Measurements from ENCODE around the gene SLC35D1.
A peak's percentile ranks its signal among the peaks of the same experiment; 100 is the strongest.

Gene SLC35D1

DNA sequence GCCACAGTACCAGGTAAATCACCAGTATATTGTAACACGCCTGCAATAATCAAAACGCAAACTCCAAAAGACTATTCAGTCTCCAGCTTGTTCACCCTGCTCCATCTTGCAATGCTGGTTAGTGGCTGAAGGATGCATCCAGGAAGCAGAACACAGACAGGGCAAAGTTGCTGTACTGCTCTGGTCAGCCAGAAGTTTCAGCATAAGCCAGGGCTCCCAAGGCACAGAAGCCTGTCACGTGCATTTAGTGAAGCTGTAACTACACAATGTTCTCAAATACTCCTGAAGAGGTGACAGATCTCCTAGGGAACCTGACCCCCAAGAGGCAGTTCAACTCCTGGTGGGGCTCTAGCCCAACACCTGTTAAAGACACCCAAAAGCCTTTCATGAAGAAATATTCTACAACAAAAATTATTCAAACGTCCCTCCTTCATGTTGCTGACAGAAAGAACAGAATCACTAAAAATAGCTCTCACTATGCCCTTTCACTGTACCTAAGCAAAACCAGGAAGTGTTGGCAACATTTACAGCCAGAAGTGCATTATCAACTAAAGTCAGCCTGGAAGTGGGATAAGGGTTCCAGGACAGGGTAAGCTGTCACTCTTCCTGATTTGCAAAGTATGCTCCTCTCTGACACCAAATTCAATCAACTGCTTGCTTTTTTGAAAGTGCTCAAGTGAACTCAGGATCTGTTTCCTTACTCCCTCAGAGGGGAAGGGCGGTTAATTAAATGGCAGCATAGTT lies 52.1 kb downstream of the SLC35D1 start:
- TF ChIP-seq, protein P1, sequence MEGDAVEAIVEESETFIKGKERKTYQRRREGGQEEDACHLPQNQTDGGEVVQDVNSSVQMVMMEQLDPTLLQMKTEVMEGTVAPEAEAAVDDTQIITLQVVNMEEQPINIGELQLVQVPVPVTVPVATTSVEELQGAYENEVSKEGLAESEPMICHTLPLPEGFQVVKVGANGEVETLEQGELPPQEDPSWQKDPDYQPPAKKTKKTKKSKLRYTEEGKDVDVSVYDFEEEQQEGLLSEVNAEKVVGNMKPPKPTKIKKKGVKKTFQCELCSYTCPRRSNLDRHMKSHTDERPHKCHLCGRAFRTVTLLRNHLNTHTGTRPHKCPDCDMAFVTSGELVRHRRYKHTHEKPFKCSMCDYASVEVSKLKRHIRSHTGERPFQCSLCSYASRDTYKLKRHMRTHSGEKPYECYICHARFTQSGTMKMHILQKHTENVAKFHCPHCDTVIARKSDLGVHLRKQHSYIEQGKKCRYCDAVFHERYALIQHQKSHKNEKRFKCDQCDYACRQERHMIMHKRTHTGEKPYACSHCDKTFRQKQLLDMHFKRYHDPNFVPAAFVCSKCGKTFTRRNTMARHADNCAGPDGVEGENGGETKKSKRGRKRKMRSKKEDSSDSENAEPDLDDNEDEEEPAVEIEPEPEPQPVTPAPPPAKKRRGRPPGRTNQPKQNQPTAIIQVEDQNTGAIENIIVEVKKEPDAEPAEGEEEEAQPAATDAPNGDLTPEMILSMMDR (IDR thresholded peaks at IDR 0.05) = no peak

DNA sequence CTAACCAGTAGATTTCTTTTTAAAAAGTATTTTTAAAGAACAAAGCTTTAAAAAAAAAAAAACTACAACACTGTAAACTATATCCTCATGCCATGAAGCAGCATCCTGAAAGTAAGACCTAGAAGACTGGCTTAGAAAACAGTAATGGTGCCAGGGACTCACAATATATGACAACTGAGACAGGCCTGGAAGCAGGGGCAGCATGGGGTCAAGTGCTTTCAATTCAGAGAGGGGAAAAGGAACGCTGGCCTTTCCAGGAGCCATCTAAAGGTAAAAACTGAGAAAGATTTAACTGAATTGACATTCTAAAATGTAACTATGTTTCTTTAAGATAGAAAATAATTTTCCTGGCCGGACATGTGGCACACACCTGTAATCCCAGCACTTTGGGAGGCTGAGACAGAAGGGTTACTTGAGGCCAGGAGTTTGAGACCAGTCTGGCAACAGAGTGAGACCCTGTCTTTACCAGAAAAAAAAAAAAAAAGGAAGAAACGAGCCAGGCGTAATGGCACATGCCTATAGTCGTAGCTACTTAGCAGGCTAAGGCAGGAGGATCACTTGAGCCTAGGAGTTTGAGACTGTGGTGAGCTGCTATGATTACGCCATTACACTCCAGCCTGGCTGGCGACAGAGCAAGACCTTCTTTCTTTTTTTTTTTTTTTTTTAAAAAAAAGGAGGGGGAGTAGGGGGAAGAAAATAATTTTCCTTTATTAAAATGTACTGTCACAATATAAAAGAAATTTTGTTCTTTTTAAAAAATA lies 54.1 kb downstream of the SLC35D1 start:
- TF ChIP-seq, protein P1 (IDR thresholded peaks at IDR 0.05) = no peak

DNA sequence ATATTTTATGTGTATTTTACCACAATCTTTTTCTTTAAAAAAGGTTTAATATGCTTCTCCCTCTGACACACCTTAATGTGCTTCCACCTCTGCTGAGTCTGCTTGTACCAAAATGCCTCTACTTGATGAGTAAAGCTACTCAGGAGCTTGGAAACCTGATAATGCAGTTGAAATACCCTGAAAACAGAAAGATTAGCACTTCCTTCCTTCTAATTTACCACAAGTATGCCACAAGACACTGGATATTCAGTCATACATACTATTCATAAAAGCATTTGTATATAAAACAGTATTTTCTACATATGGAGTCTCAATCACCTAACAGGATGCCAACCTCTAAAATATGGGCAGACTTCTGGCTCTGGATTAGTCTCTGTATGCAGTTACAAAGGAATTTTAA lies 55.0 kb downstream of the SLC35D1 start:
- TF ChIP-seq, protein P1 (IDR thresholded peaks at IDR 0.05) = no peak

DNA sequence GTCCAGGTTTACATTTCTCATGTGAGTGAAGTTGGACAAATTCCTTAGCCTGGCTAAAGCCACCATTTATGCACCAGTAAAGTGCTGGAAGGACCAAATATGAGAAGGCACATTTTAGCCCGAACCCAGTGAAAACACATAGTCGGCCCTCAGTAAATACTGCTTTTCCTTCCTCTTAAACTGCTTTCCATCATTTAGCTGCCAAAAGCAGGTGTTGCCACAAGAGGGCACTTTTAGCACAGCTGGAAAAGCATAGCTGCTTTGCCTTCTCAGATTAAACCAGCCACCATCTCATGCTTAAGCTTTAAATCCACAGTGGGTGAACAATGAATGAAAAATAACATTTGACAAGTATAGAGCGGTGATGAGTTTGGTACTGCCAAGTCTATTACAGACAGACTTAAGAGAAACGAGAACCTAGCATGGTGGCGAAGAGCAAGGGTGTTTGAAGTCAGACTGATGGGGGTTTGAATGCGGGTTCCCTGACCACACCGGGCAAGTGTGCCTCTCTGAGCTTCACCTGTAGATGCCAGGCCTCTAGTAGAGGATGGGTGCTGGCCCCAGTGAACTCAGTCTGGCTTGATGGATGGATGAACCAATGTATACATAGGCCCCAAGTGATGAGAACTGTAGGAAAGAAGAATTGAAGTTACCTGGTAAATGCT lies 57.8 kb downstream of the SLC35D1 start:
- TF ChIP-seq, protein P1 (IDR thresholded peaks at IDR 0.05) = peak; percentile 88

DNA sequence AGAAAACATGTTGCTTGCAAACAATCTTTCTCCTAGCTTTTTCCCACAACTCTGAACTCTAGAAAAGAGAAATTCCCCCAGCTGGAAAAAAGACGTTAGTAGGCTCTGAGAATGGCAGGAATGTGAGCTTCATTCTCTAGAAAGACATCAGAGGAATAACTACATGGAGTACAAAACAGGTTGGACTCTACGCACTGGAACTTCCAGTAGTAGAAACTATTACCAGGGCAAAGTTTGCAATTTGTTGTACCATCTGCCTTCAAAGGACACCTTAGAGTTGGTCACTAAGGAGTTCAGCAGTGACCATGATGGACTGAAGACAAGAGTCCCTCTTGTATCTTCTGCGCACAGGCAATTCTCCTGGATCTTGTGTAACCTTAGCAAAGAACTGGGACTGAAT lies 60.9 kb downstream of the SLC35D1 start:
- TF ChIP-seq, protein P1 (IDR thresholded peaks at IDR 0.05) = no peak

DNA sequence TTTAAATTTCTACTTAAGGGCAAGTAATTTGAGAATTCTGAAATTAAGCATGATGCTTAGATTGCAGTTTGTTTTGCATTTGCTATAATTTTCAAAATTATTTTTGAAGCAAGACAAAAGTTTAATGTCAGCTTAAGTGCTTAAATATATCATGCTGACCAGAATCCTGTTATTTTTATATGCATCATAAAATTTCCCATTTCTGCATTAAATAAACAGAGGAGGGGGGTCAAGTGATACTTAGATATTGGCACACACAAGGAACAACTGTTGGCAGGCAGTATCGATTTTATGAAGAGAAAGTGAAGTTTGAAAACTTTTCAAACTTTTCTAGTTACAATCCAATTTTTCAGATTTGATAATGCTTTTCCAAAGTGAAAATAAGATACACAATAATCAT lies 68.1 kb downstream of the SLC35D1 start:
- TF ChIP-seq, protein P1 (IDR thresholded peaks at IDR 0.05) = no peak

DNA sequence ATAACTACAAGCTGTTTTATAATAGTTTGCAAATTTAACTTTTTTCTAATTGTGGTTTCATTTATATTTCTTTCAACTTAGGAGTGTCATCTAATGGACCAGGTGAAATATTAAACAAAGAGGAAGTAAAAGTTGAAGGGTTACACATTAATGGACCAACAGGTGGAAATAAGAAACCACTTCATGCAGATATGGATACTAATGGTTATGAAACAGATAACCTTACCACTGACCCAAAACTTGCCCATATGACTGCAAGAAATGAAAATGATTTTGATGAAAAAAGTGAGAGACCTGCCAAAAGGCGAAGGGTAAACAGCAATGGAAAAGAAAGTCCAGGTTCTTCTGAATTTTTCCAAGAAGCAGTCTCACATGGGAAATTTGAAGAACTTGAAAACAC lies 69.5 kb downstream of the SLC35D1 start:
- TF ChIP-seq, protein P1 (IDR thresholded peaks at IDR 0.05) = no peak
